HEK293T (cell line): ENCODE measurements around the gene PRRT2.

Experiments
- ELF4 ChIP-seq: fragments of 450-650 bp; IDR thresholded peaks from 2 replicates; pipeline ENCODE4 v1.6.1; 2017; ENCODE audit warnings: antibody characterized with exemption
- FOXA1 ChIP-seq: fragments of 450-650 bp; IDR thresholded peaks from 2 replicates; pipeline ENCODE4 v1.6.1; 2016; ENCODE audit warnings: mild to moderate bottlenecking
- FOXM1 ChIP-seq: fragments of 450-650 bp; IDR thresholded peaks from 2 replicates; pipeline ENCODE4 v1.6.1; 2017; ENCODE audit warnings: mild to moderate bottlenecking, borderline replicate concordance
- PKNOX1 ChIP-seq: fragments of 450-650 bp; IDR thresholded peaks from 2 replicates; pipeline ENCODE4 v1.6.1; 2016
- SP1 ChIP-seq: fragments of 450-650 bp; IDR thresholded peaks from 2 replicates; pipeline ENCODE4 v1.6.1; 2017
- TARDBP ChIP-seq: fragments of 450-650 bp; IDR thresholded peaks from 2 replicates; pipeline ENCODE4 v1.6.1; 2016

DNA sequence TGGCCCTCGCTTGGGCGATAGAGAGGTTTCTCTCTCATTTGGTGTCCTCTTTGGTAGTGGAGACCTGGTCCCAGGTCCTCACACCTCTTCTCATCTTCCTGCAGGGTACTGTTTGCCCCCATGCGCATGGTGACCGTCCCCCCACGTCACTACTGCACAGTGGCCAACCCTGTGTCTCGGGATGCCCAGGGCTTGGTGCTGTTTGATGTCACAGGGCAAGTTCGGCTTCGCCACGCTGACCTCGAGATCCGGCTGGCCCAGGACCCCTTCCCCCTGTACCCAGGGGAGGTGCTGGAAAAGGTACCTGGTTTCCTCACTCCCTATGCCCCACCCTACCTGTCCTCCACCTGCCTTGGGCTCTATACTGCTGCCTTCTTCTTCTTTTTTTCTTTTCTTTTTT is 18.8 kb downstream of the PRRT2 start:
- TF ChIP-seq SP1: no peak
- no peak for TF ChIP-seq PKNOX1
- TF ChIP-seq FOXM1: no peak
- no peak for TF ChIP-seq TARDBP
- no peak for TF ChIP-seq ELF4
- no peak for TF ChIP-seq FOXA1
